GM03348 (cell line): ENCODE results near the gene AGAP3.

Experiments
- DNase-seq: peaks from one replicate; pipeline ENCODE4 v3.0.0; 2012; ENCODE audit warnings: low spot score

The AGAP3 gene

GRCh38 chr7:151110236-151110940, 24.1 kb downstream of the AGAP3 start:
- no peak for DNase-seq

- DNase-seq, result peak; percentile 95
These were observed 24.8 kb downstream of the AGAP3 start for GRCh38 chr7:151110941-151111645.

GRCh38 chr7:151113344-151114150, 27.3 kb downstream of the AGAP3 start:
- peak; percentile 62 for DNase-seq

GRCh38 chr7:151114151-151115090, 28.1 kb downstream of the AGAP3 start:
- DNase-seq, result peak; percentile 50

GRCh38 chr7:151115121-151115835, 29.0 kb downstream of the AGAP3 start:
- DNase-seq, result peak; percentile 74

- no peak for DNase-seq
These were observed 29.7 kb downstream of the AGAP3 start for GRCh38 chr7:151115836-151116418.

- no peak for DNase-seq
These were observed 30.5 kb downstream of the AGAP3 start for GRCh38 chr7:151116603-151117440.

GRCh38 chr7:151117565-151117964, 31.3 kb downstream of the AGAP3 start:
- no peak for DNase-seq

GRCh38 chr7:151118108-151119054, 32.1 kb downstream of the AGAP3 start:
- no peak for DNase-seq

GRCh38 chr7:151119055-151119415, 32.8 kb downstream of the AGAP3 start:
- DNase-seq, result no peak

- no peak for DNase-seq
These were observed 33.6 kb downstream of the AGAP3 start for GRCh38 chr7:151119902-151120301.

GRCh38 chr7:151120896-151121295, 34.6 kb downstream of the AGAP3 start:
- no peak for DNase-seq

- no peak for DNase-seq
These were observed 35.3 kb downstream of the AGAP3 start for GRCh38 chr7:151121380-151122170.

- DNase-seq, result no peak
These were observed 36.0 kb downstream of the AGAP3 start for GRCh38 chr7:151122276-151122675.

- no peak for DNase-seq
These were observed 36.5 kb downstream of the AGAP3 start for GRCh38 chr7:151122796-151123157.

GRCh38 chr7:151123158-151123821, 37.0 kb downstream of the AGAP3 start:
- no peak for DNase-seq

- DNase-seq, result peak; percentile 94
These were observed 37.7 kb downstream of the AGAP3 start for GRCh38 chr7:151123822-151124464.
